ENCODE measurements around the gene SNTN. TPM values are rescaled to one million over a fixed set of nuclear protein-coding genes. Genes with fewer than 3 reads are reported as not detected.

SNTN gene
- total RNA-seq, 1 donor from 2014 or later = not detected

- H3K27me3 ChIP-seq (ENCODE audit: control insufficient read depth, insufficient read depth, low read length) = no peaks in the 10 kb centered on the region
- H3K36me3 ChIP-seq (ENCODE audit: control insufficient read depth, insufficient read depth, low read length) = no peaks in the 10 kb centered on the region
- DNase-seq (ENCODE audit: low read depth) = peak; percentile 48
- no peak overlapping the region for H3K4me3 ChIP-seq (ENCODE audit: low read depth, low read length)
- TF ChIP-seq CTCF (IDR thresholded peaks at IDR 0.05; ENCODE audit: insufficient read depth, low read length, poor library complexity, severe bottlenecking) = no peak
Measured at GRCh38 chr3:63656786-63657185, 4.3 kb downstream of the SNTN start.

- no peak for DNase-seq (ENCODE audit: low read depth)
- H3K27me3 ChIP-seq (ENCODE audit: control insufficient read depth, insufficient read depth, low read length) = no peaks in the 10 kb centered on the region
- peak; percentile 9 for TF ChIP-seq CTCF (IDR thresholded peaks at IDR 0.05; ENCODE audit: insufficient read depth, low read length, poor library complexity, severe bottlenecking)
- no peak overlapping the region for H3K4me3 ChIP-seq (ENCODE audit: low read depth, low read length)
- no peaks in the 10 kb centered on the region for H3K36me3 ChIP-seq (ENCODE audit: control insufficient read depth, insufficient read depth, low read length)
Measured at GRCh38 chr3:63661242-63661641, 8.8 kb downstream of the SNTN start.

- no peak overlapping the region for H3K4me3 ChIP-seq (ENCODE audit: low read depth, low read length)
- TF ChIP-seq CTCF (IDR thresholded peaks at IDR 0.05; ENCODE audit: insufficient read depth, low read length, poor library complexity, severe bottlenecking) = no peak
- H3K27me3 ChIP-seq (ENCODE audit: control insufficient read depth, insufficient read depth, low read length) = no peaks in the 10 kb centered on the region
- DNase-seq (ENCODE audit: low read depth) = no peak
- H3K36me3 ChIP-seq (ENCODE audit: control insufficient read depth, insufficient read depth, low read length) = no peaks in the 10 kb centered on the region
Measured at GRCh38 chr3:63662011-63662410, 9.5 kb downstream of the SNTN start.

GRCh38 chr3:63662500-63662899 is 10.0 kb downstream of the SNTN start:
- no peaks in the 10 kb centered on the region for H3K27me3 ChIP-seq (ENCODE audit: control insufficient read depth, insufficient read depth, low read length)
- no peak for TF ChIP-seq CTCF (IDR thresholded peaks at IDR 0.05; ENCODE audit: insufficient read depth, low read length, poor library complexity, severe bottlenecking)
- DNase-seq (ENCODE audit: low read depth) = no peak

GRCh38 chr3:63670544-63670943 is 18.1 kb downstream of the SNTN start:
- no peak for TF ChIP-seq CTCF (IDR thresholded peaks at IDR 0.05; ENCODE audit: insufficient read depth, low read length, poor library complexity, severe bottlenecking)
- DNase-seq (ENCODE audit: low read depth) = no peak
- Histone ChIP-seq H3K36me3 (ENCODE audit: control insufficient read depth, insufficient read depth, low read length) (no peaks in the 10 kb centered on the region), H3K4me3 (ENCODE audit: low read depth, low read length) (no peak overlapping the region), H3K27me3 (ENCODE audit: control insufficient read depth, insufficient read depth, low read length) (no peaks in the 10 kb centered on the region)

More at GRCh38 chr3:63662500-63662899, 10.0 kb downstream of the SNTN start:
- Histone ChIP-seq H3K36me3 (ENCODE audit: control insufficient read depth, insufficient read depth, low read length) (no peaks in the 10 kb centered on the region), H3K4me3 (ENCODE audit: low read depth, low read length) (no peak overlapping the region)

- Histone ChIP-seq H3K36me3 (ENCODE audit: control insufficient read depth, insufficient read depth, low read length) (no peaks in the 10 kb centered on the region), H3K27me3 (ENCODE audit: control insufficient read depth, insufficient read depth, low read length) (no peaks in the 10 kb centered on the region), H3K4me3 (ENCODE audit: low read depth, low read length) (no peak overlapping the region)
- no peak for DNase-seq (ENCODE audit: low read depth)
- no peak for TF ChIP-seq CTCF (IDR thresholded peaks at IDR 0.05; ENCODE audit: insufficient read depth, low read length, poor library complexity, severe bottlenecking)
Measured at GRCh38 chr3:63673111-63673510, 20.6 kb downstream of the SNTN start.

Measured in kidney epithelial cell (primary cell).